Activated T-helper 1 cell treated with anti-CD3 and anti-CD28 coated beads, Interleukin-12 subunit alpha, Interleukin-12 subunit beta, Interleukin-2, Interleukin-4 antibody, amounts not matched to agents 30 ng/mL and 10 ng/mL and 1 ng/mL, durations not matched to agents 14 hours and 24 hours and 36 hours (primary cell): ENCODE measurements around the gene C1orf52. TPM values are rescaled to one million over a fixed set of nuclear protein-coding genes. Genes with fewer than 3 reads are reported as not detected.

Experiments
- total RNA-seq: library from RNA; stranded (reverse); gene quantifications from 2 replicates; pipeline ENCODE4 v1.2.3, GENCODE V29; 2022

C1orf52 gene
- total RNA-seq, 1 donor from 2014 or later, result 31.6 TPM

Other genes with a start within 250 kb of the C1orf52 start
- gene MCOLN3, start 211.2 kb downstream of the C1orf52 start, total RNA-seq, result 1.3 and 1.7 TPM in 2 replicates
- 0.76 and 0.83 TPM in 2 replicates for gene SYDE2, start 58.6 kb downstream of the C1orf52 start, total RNA-seq
- gene BCL10, start 17.0 kb upstream of the C1orf52 start, total RNA-seq, result 25.1 and 28.8 TPM in 2 replicates
- gene DDAH1, start 205.5 kb upstream of the C1orf52 start, total RNA-seq, result 0.22 TPM in 1 of 2 replicates, not detected in the other